ENCODE results near the gene ZC3H15. TPM values are rescaled to one million over a fixed set of nuclear protein-coding genes. Genes with fewer than 3 reads are reported as not detected.

Gene ZC3H15
- total and polyA plus RNA-seq, 7 experiments from 2014 or later: 53.4 to 87.4 (median 66.8) TPM

- H3K4me1 ChIP-seq (ENCODE audit: control insufficient read depth in 2 of 2, insufficient read depth in 2 of 2, low read length in 2 of 2): no peaks in the 10 kb centered on the region
- no peak overlapping the region for H3K4me3 ChIP-seq (ENCODE audit: low read length)
- peak in 5 of 9 donors; percentile 17 to 24 (median 18) for DNase-seq
- peak; percentile 56 for ATAC-seq
- intact Hi-C loops (cut with micrococcal nuclease): loop anchor here (1.0 to 2.0 kb wide), 4 partner anchors 17 to 137 kb away; partner anchors contain the start of gene ZC3H15 (in 2 of the 2)
- POLR2A ChIA-PET: interaction anchor here (0.5 kb wide), 1 partner anchor 66 kb away, joined by 6 read pairs; no protein-coding TSS in a partner anchor
- no peaks in the 10 kb centered on the region for H3K9me3 ChIP-seq (ENCODE audit: control insufficient read depth in 2 of 3, low read length in 3 of 3)
- H3K27me3 Mint-ChIP-seq: no peaks in the 10 kb centered on the region
- H3K36me3 ChIP-seq (ENCODE audit: control insufficient read depth in 2 of 3, insufficient read depth in 3 of 3, low read length in 3 of 3): peaks cover 11 to 61% (median 40%) of the 10 kb centered on the region in 3 experiments
- CTCF ChIA-PET: interaction anchor here (0.6 to 4.9 kb wide), 7 partner anchors 14 to 138 kb away, joined by 3 to 67 read pairs (median 3); partner anchors contain the start of gene ITGAV
- peaks cover 7 to 30% (median 16%) of the 10 kb centered on the region in 7 donors for H3K4me1 Mint-ChIP-seq
- no peak overlapping the region for H3K27ac ChIP-seq (ENCODE audit: low read depth, low read length)
- peak overlapping the region in 5 of 9 donors; percentile 4 to 88 (median 53) for H3K27ac Mint-ChIP-seq
- H3K27me3 ChIP-seq (ENCODE audit: control insufficient read depth in 2 of 2, insufficient read depth in 2 of 2, low read length in 2 of 2): no peaks in the 10 kb centered on the region
- no peak overlapping the region for H3K4me3 Mint-ChIP-seq
- no peaks in the 10 kb centered on the region for H3K9me3 Mint-ChIP-seq
- H3K36me3 Mint-ChIP-seq: peaks cover 10 to 50% (median 31%) of the 10 kb centered on the region in 5 donors
Observed at GRCh38 chr2:186503827-186504606, 18.0 kb downstream of the ZC3H15 start.

DNA sequence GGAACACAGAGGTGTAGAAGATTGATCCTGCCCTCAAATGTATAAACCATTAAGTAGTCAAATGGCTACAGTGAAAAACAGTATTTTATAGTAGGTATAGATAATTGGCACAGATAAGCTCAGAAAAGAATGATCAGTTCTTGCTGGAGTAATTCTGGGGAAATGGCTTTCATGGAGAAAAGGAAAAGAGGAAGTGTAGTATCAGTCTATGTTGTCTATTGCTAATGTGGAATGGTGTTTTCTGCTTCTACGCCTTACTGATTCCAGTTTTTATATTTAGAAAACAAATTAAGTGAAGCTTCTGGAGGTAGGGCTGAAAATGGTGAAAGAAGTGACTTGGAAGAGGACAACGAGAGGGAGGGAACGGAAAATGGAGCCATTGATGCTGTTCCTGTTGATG is 22.2 kb downstream of the ZC3H15 start:
- ChIA-PET POLR2A (no interaction called here), CTCF (interaction anchor here (1.8 kb wide), 1 partner anchor 134 kb away, joined by 8 read pairs; no protein-coding TSS in a partner anchor)
- peaks cover 4 to 18% (median 6%) of the 10 kb centered on the region in 7 donors for H3K4me1 Mint-ChIP-seq
- Histone ChIP-seq H3K9me3 (ENCODE audit: control insufficient read depth in 2 of 3, low read length in 3 of 3) (no peaks in the 10 kb centered on the region), H3K4me1 (ENCODE audit: control insufficient read depth in 2 of 2, insufficient read depth in 2 of 2, low read length in 2 of 2) (no peaks in the 10 kb centered on the region), H3K4me3 (ENCODE audit: low read length) (no peak overlapping the region), H3K27ac (ENCODE audit: low read depth, low read length) (no peak overlapping the region), H3K36me3 (ENCODE audit: control insufficient read depth in 2 of 3, insufficient read depth in 3 of 3, low read length in 3 of 3) (peaks cover 11 to 42% (median 33%) of the 10 kb centered on the region in 3 experiments), H3K27me3 (ENCODE audit: control insufficient read depth in 2 of 2, insufficient read depth in 2 of 2, low read length in 2 of 2) (no peaks in the 10 kb centered on the region)
- DNase-seq (no peak), ATAC-seq (no peak)
- intact Hi-C loops (cut with micrococcal nuclease): no loop called here
- no peaks in the 10 kb centered on the region for H3K9me3 Mint-ChIP-seq
- peaks cover 10 to 36% (median 31%) of the 10 kb centered on the region in 5 donors for H3K36me3 Mint-ChIP-seq
- peak overlapping the region in 3 of 9 donors; percentile 0 to 72 (median 3) for H3K27ac Mint-ChIP-seq
- H3K27me3 Mint-ChIP-seq: no peaks in the 10 kb centered on the region
- H3K4me3 Mint-ChIP-seq: no peak overlapping the region

- H3K27me3 ChIP-seq (ENCODE audit: control insufficient read depth in 2 of 2, insufficient read depth in 2 of 2, low read length in 2 of 2): no peaks in the 10 kb centered on the region
- no peaks in the 10 kb centered on the region for H3K4me1 ChIP-seq (ENCODE audit: control insufficient read depth in 2 of 2, insufficient read depth in 2 of 2, low read length in 2 of 2)
- DNase-seq (no peak), ATAC-seq (no peak)
- ChIA-PET POLR2A (no interaction called here), CTCF (no interaction called here)
- Mint-ChIP-seq H3K4me3 (no peak overlapping the region), H3K4me1 (peaks cover 0 to 4% (median 0%) of the 10 kb centered on the region in 7 donors), H3K27ac (peak overlapping the region in 2 of 9 donors; percentile 23 to 31), H3K9me3 (no peaks in the 10 kb centered on the region), H3K36me3 (peaks cover 3 to 27% (median 12%) of the 10 kb centered on the region in 5 donors), H3K27me3 (no peaks in the 10 kb centered on the region)
- H3K36me3 ChIP-seq (ENCODE audit: control insufficient read depth in 2 of 3, insufficient read depth in 3 of 3, low read length in 3 of 3): peaks cover 0 to 11% (median 0%) of the 10 kb centered on the region in 3 experiments
- H3K27ac ChIP-seq (ENCODE audit: low read depth, low read length): no peak overlapping the region
- H3K9me3 ChIP-seq (ENCODE audit: control insufficient read depth in 2 of 3, low read length in 3 of 3): no peaks in the 10 kb centered on the region
- intact Hi-C loops (cut with micrococcal nuclease): no loop called here
- no peak overlapping the region for H3K4me3 ChIP-seq (ENCODE audit: low read length)
Observed at GRCh38 chr2:186515376-186515775, 29.3 kb downstream of the ZC3H15 start.

DNA sequence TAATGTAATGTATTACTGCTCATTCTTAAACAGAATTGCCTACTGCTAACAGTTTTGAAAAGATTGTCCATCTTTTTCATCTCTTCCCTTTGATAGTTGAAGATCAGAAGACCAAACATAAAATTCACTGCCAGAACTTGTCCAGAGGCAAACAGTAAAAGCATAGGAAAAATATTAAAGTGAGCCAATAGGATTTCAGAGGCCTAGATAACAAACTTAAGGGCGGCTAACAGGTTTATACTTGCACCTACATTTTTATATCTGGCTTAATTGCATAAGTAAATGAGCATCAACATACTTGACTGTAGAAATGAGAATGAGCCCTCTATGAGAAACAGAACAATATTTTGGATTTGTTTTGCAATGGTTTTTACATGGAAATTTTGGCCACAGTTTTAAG is 30.3 kb downstream of the ZC3H15 start:
- ATAC-seq: no peak
- Mint-ChIP-seq H3K36me3 (peaks cover 6 to 36% (median 21%) of the 10 kb centered on the region in 5 donors), H3K9me3 (peaks cover 0 to 6% (median 0%) of the 10 kb centered on the region in 11 donors), H3K27ac (peak overlapping the region in 2 of 9 donors; percentile 14 to 38), H3K27me3 (no peaks in the 10 kb centered on the region), H3K4me3 (no peak overlapping the region), H3K4me1 (peaks cover 0 to 4% (median 0%) of the 10 kb centered on the region in 7 donors)
- H3K4me3 ChIP-seq (ENCODE audit: low read length): no peak overlapping the region
- no peaks in the 10 kb centered on the region for H3K27me3 ChIP-seq (ENCODE audit: control insufficient read depth in 2 of 2, insufficient read depth in 2 of 2, low read length in 2 of 2)
- H3K27ac ChIP-seq (ENCODE audit: low read depth, low read length): no peak overlapping the region
- H3K4me1 ChIP-seq (ENCODE audit: control insufficient read depth in 2 of 2, insufficient read depth in 2 of 2, low read length in 2 of 2): no peaks in the 10 kb centered on the region
- no peaks in the 10 kb centered on the region for H3K9me3 ChIP-seq (ENCODE audit: control insufficient read depth in 2 of 3, low read length in 3 of 3)
- DNase-seq: no peak
- intact Hi-C loops (cut with micrococcal nuclease): no loop called here
- POLR2A ChIA-PET: no interaction called here
- H3K36me3 ChIP-seq (ENCODE audit: control insufficient read depth in 2 of 3, insufficient read depth in 3 of 3, low read length in 3 of 3): peaks cover 0 to 9% (median 0%) of the 10 kb centered on the region in 3 experiments
- CTCF ChIA-PET: no interaction called here

GRCh38 chr2:186517090-186517489 is 31.0 kb downstream of the ZC3H15 start:
- Histone ChIP-seq H3K27me3 (ENCODE audit: control insufficient read depth in 2 of 2, insufficient read depth in 2 of 2, low read length in 2 of 2) (no peaks in the 10 kb centered on the region), H3K4me1 (ENCODE audit: control insufficient read depth in 2 of 2, insufficient read depth in 2 of 2, low read length in 2 of 2) (no peaks in the 10 kb centered on the region), H3K4me3 (ENCODE audit: low read length) (no peak overlapping the region), H3K9me3 (ENCODE audit: control insufficient read depth in 2 of 3, low read length in 3 of 3) (no peaks in the 10 kb centered on the region), H3K36me3 (ENCODE audit: control insufficient read depth in 2 of 3, insufficient read depth in 3 of 3, low read length in 3 of 3) (peaks cover 0 to 4% (median 0%) of the 10 kb centered on the region in 3 experiments), H3K27ac (ENCODE audit: low read depth, low read length) (no peak overlapping the region)
- ChIA-PET POLR2A (no interaction called here), CTCF (interaction anchor here (0.6 kb wide), 1 partner anchor 9 kb away, joined by 3 read pairs; no protein-coding TSS in a partner anchor)
- Mint-ChIP-seq H3K4me1 (peaks cover 0 to 4% (median 0%) of the 10 kb centered on the region in 7 donors), H3K27ac (peak overlapping the region in 2 of 9 donors; percentile 18 to 63), H3K4me3 (no peak overlapping the region), H3K36me3 (peaks cover 6 to 43% (median 26%) of the 10 kb centered on the region in 5 donors), H3K27me3 (no peaks in the 10 kb centered on the region), H3K9me3 (peaks cover 0 to 6% (median 0%) of the 10 kb centered on the region in 11 donors)
- ATAC-seq (no peak), DNase-seq (no peak)
- intact Hi-C loops (cut with micrococcal nuclease): no loop called here

DNA sequence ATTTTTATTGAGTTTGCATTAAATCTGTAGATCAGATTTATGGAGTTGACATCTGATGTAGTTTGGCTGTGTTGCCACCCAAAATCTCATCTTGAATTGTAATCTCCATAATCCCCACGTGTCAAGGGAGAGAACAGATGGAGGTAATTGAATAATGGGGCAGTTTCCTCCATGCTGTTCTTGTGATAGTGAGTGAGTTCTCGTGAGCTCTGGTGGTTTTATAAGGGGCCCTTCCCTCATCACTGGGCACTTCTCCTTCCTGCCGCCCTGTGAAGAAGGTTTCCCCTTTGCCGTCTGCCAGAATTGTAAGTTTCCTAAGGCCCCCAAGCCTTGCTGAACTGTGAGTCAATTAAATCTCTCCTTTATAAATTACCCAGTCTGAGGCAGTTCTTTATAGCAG is 32.2 kb downstream of the ZC3H15 start:
- CTCF ChIA-PET: interaction anchor here (0.7 to 1.0 kb wide), 2 partner anchors 14 to 17 kb away, joined by 3 to 4 read pairs; no protein-coding TSS in a partner anchor
- Mint-ChIP-seq H3K9me3 (peaks cover 0 to 6% (median 0%) of the 10 kb centered on the region in 11 donors), H3K4me1 (peaks cover 0 to 4% (median 0%) of the 10 kb centered on the region in 7 donors), H3K4me3 (no peak overlapping the region), H3K27ac (peak overlapping the region in 3 of 9 donors; percentile 7 to 64 (median 51)), H3K27me3 (no peaks in the 10 kb centered on the region), H3K36me3 (peaks cover 6 to 44% (median 26%) of the 10 kb centered on the region in 5 donors)
- no peaks in the 10 kb centered on the region for H3K9me3 ChIP-seq (ENCODE audit: control insufficient read depth in 2 of 3, low read length in 3 of 3)
- intact Hi-C loops (cut with micrococcal nuclease): no loop called here
- no peaks in the 10 kb centered on the region for H3K27me3 ChIP-seq (ENCODE audit: control insufficient read depth in 2 of 2, insufficient read depth in 2 of 2, low read length in 2 of 2)
- DNase-seq (no peak), ATAC-seq (no peak)
- no peak overlapping the region for H3K4me3 ChIP-seq (ENCODE audit: low read length)
- peaks cover 0 to 4% (median 0%) of the 10 kb centered on the region in 3 experiments for H3K36me3 ChIP-seq (ENCODE audit: control insufficient read depth in 2 of 3, insufficient read depth in 3 of 3, low read length in 3 of 3)
- H3K27ac ChIP-seq (ENCODE audit: low read depth, low read length): no peak overlapping the region
- POLR2A ChIA-PET: no interaction called here
- H3K4me1 ChIP-seq (ENCODE audit: control insufficient read depth in 2 of 2, insufficient read depth in 2 of 2, low read length in 2 of 2): no peaks in the 10 kb centered on the region

All from naive thymus-derived CD4-positive, alpha-beta T cell (primary cell).